ENCODE measurements around the gene TMEM37.

The TMEM37 gene

GRCh38 chr2:119466373-119466772 lies 34.7 kb downstream of the TMEM37 start:
- no peak overlapping the region for H3K4me3 ChIP-seq (ENCODE audit: low read depth, low read length)
- TF ChIP-seq CTCF (IDR thresholded peaks at IDR 0.05; ENCODE audit: borderline replicate concordance, insufficient read depth, low read depth, low read length): no peak

GRCh38 chr2:119468154-119468955 lies 36.7 kb downstream of the TMEM37 start:
- TF ChIP-seq CTCF (IDR thresholded peaks at IDR 0.05; ENCODE audit: borderline replicate concordance, insufficient read depth, low read depth, low read length): no peak

GRCh38 chr2:119469131-119469530 lies 37.5 kb downstream of the TMEM37 start:
- no peak overlapping the region for H3K4me3 ChIP-seq (ENCODE audit: low read depth, low read length)
- TF ChIP-seq CTCF (IDR thresholded peaks at IDR 0.05; ENCODE audit: borderline replicate concordance, insufficient read depth, low read depth, low read length): no peak

More at GRCh38 chr2:119468154-119468955, 36.7 kb downstream of the TMEM37 start:
- H3K4me3 ChIP-seq (ENCODE audit: low read depth, low read length): no peak overlapping the region

GRCh38 chr2:119469661-119470297 lies 38.1 kb downstream of the TMEM37 start:
- no peak overlapping the region for H3K4me3 ChIP-seq (ENCODE audit: low read depth, low read length)
- TF ChIP-seq CTCF (IDR thresholded peaks at IDR 0.05; ENCODE audit: borderline replicate concordance, insufficient read depth, low read depth, low read length): no peak

GRCh38 chr2:119472749-119473148 lies 41.1 kb downstream of the TMEM37 start:
- no peak for TF ChIP-seq CTCF (IDR thresholded peaks at IDR 0.05; ENCODE audit: borderline replicate concordance, insufficient read depth, low read depth, low read length)
- no peak overlapping the region for H3K4me3 ChIP-seq (ENCODE audit: low read depth, low read length)

- no peak overlapping the region for H3K4me3 ChIP-seq (ENCODE audit: low read depth, low read length)
These were observed 42.1 kb downstream of the TMEM37 start for GRCh38 chr2:119473621-119474370.

More at GRCh38 chr2:119473621-119474370, 42.1 kb downstream of the TMEM37 start:
- TF ChIP-seq CTCF (IDR thresholded peaks at IDR 0.05; ENCODE audit: borderline replicate concordance, insufficient read depth, low read depth, low read length): no peak

Data from GM12875 (cell line).